HCT116 (cell line): ENCODE data around the gene LCK. TPM values are rescaled to one million over a fixed set of nuclear protein-coding genes. Genes with fewer than 3 reads are reported as not detected.

Source experiments
- ATAC-seq: fragments of 200-7000 bp; cut with Tn5 transposase; 2 replicates; pipeline ENCODE4 v1.9.1; 2020; ENCODE audit warnings: mild to moderate bottlenecking, moderate library complexity
- BruUV-seq: library from RNA; stranded (reverse); fragments of 400-500 nt; replicated peaks from 2 replicates; lab custom pipeline; 2021; lab: Mats Ljungman, UMichigan
- CTCF ChIA-PET: fragments of 300-600 bp; sonication (Branson Sonifier 250); formaldehyde crosslinking; loops from one replicate; lab custom pipeline; 2021; ENCODE audit warnings: antibody characterized with exemption; lab: Charles Lee
- POLR2A ChIA-PET: fragments of 300-600, 350-600 bp; sonication (Branson Sonifier 250); formaldehyde crosslinking; loops from one replicate; lab custom pipeline; 2021; ENCODE audit warnings: antibody characterized with exemption; lab: Charles Lee
- RAD21 ChIA-PET, 2 experiments: fragments of 300-600 bp; sonication (Branson Sonifier 250); formaldehyde crosslinking; loops; one replicate each; lab custom pipeline; 2023; ENCODE audit warnings: low total read pairs in 2 of 2; ENCODE audit not compliant: uncharacterized antibody in 2 of 2, unreplicated experiment in 2 of 2, low non-redundant PET in 1 of 2; lab: Charles Lee
- DNase-seq: peaks from one replicate; pipeline ENCODE4 v3.0.0-alpha.2; 2010; ENCODE audit warnings: low read depth, low spot score
- H2AFZ ChIP-seq: fragments of 200-600 bp; shearing (Covaris generic), sonication (generic); 2 replicates; pipeline ENCODE4 v1.6.1; 2017; ENCODE audit warnings: low read depth, mixed run types, mixed read lengths, antibody characterized with exemption, low read length; ENCODE audit not compliant: poor library complexity, severe bottlenecking
- H3K27ac ChIP-seq: 2 replicates; pipeline ENCODE4 v1.5.1; 2012; ENCODE audit warnings: low read depth, low read length
- H3K27me3 ChIP-seq: fragments of 200-600 bp; sonication (generic); 2 replicates; pipeline ENCODE4 v1.6.1; 2016; ENCODE audit warnings: mixed run types, low read length, mixed read lengths; ENCODE audit not compliant: insufficient read depth
- H3K36me3 ChIP-seq, 2 experiments: fragments of 200-500 bp in 1 of 2; fragments of 200-600 bp in 1 of 2; sonication (Bioruptor generic) in 1 of 2; sonication (generic) in 1 of 2; 2 replicates each; pipeline versions ENCODE4 v1.5.1 to v1.6.1; 2014 to 2016; ENCODE audit warnings: low read length in 2 of 2, inconsistent platforms in 1 of 2, mixed read lengths in 1 of 2, mixed run types in 1 of 2; ENCODE audit not compliant: insufficient read depth in 2 of 2, control insufficient read depth in 1 of 2
- H3K4me1 ChIP-seq, 2 experiments: fragments of 200-600 bp in 1 of 2; sonication (generic) in 1 of 2; 2 replicates each; pipeline versions ENCODE4 v1.5.1 to v1.6.1; 2012 to 2017; ENCODE audit warnings: low read length in 2 of 2, inconsistent platforms in 1 of 2, mild to moderate bottlenecking in 1 of 2, mixed read lengths in 1 of 2, mixed run types in 1 of 2, moderate library complexity in 1 of 2; ENCODE audit not compliant: insufficient read depth in 2 of 2, control insufficient read depth in 1 of 2
- H3K4me2 ChIP-seq: fragments of 200-600 bp; sonication (generic); 2 replicates; pipeline ENCODE4 v1.6.1; 2017; ENCODE audit warnings: mixed run types, low read length, mixed read lengths
- H3K4me3 ChIP-seq, 2 experiments: fragments of 200-600 bp in 1 of 2; sonication (generic) in 1 of 2; replicated peaks in 1 of 2; 2 replicates each; pipeline ENCODE4 v1.5.1; 2011 to 2016; ENCODE audit warnings: low read length in 2 of 2, control low read depth in 1 of 2, low read depth in 1 of 2, mild to moderate bottlenecking in 1 of 2, mixed read lengths in 1 of 2, mixed run types in 1 of 2
- H3K79me2 ChIP-seq: fragments of 200-600 bp; sonication (generic); 2 replicates; pipeline ENCODE4 v1.6.1; 2017; ENCODE audit warnings: mild to moderate bottlenecking, mixed run types, low read length, moderate library complexity, mixed read lengths; ENCODE audit not compliant: insufficient read depth
- H3K9ac ChIP-seq: fragments of 200-600 bp; sonication (generic); 2 replicates; pipeline ENCODE4 v1.6.1; 2016; ENCODE audit warnings: low read length, mixed read lengths
- H3K9me2 ChIP-seq: fragments of 200-600 bp; sonication (generic), shearing (Covaris generic); 2 replicates; pipeline ENCODE4 v1.6.1; 2017; ENCODE audit warnings: mixed run types, mild to moderate bottlenecking, moderate library complexity; ENCODE audit not compliant: insufficient read depth
- H3K9me3 ChIP-seq, 2 experiments: fragments of 200-500 bp in 1 of 2; fragments of 200-600 bp in 1 of 2; sonication (Bioruptor generic) in 1 of 2; sonication (generic) in 1 of 2; 2 replicates each; pipeline ENCODE4 v1.6.1; 2014 to 2017; ENCODE audit warnings: low read length in 2 of 2, mixed read lengths in 2 of 2, inconsistent platforms in 1 of 2, low read depth in 1 of 2, mild to moderate bottlenecking in 1 of 2, mixed run types in 1 of 2, moderate library complexity in 1 of 2; ENCODE audit not compliant: control insufficient read depth in 1 of 2, insufficient read depth in 1 of 2
- H4K20me1 ChIP-seq: fragments of 200-600 bp; sonication (generic), shearing (Covaris generic); 2 replicates; pipeline ENCODE4 v1.6.1; 2017; ENCODE audit warnings: mixed run types, mild to moderate bottlenecking, moderate library complexity; ENCODE audit not compliant: insufficient read depth
- CBX3 ChIP-seq: IDR thresholded peaks from 2 replicates; pipeline ENCODE4 v1.6.1; 2012; ENCODE audit warnings: low read depth
- CEBPB ChIP-seq: IDR thresholded peaks from 2 replicates; pipeline ENCODE4 v1.6.1; 2012; ENCODE audit warnings: low read depth
- EGR1 ChIP-seq: IDR thresholded peaks from 2 replicates; pipeline ENCODE4 v1.6.1; 2012; ENCODE audit warnings: low read depth
- ELF1 ChIP-seq: IDR thresholded peaks from 2 replicates; pipeline ENCODE4 v1.6.1; 2012; ENCODE audit warnings: low read depth, borderline replicate concordance
- EZH2phosphoT487 ChIP-seq: fragments of 200-600 bp; IDR thresholded peaks from 2 replicates; pipeline ENCODE4 v1.6.1; 2018; ENCODE audit warnings: antibody characterized with exemption, borderline replicate concordance
- FOSL1 ChIP-seq: IDR thresholded peaks from 2 replicates; pipeline ENCODE4 v1.6.1; 2012; ENCODE audit warnings: low read depth
- JUND ChIP-seq: IDR thresholded peaks from 2 replicates; pipeline ENCODE4 v1.6.1; 2012
- SIN3A ChIP-seq: IDR thresholded peaks from 2 replicates; pipeline ENCODE4 v1.6.1; 2012; ENCODE audit warnings: low read depth
- SP1 ChIP-seq: IDR thresholded peaks from 2 replicates; pipeline ENCODE4 v1.6.1; 2012; ENCODE audit warnings: low read depth
- SRF ChIP-seq: IDR thresholded peaks from 2 replicates; pipeline ENCODE4 v1.6.1; 2012; ENCODE audit warnings: low read depth
- YY1 ChIP-seq: IDR thresholded peaks from 2 replicates; pipeline ENCODE4 v1.6.1; 2011; ENCODE audit warnings: low read length, low read depth, moderate library complexity, mild to moderate bottlenecking; ENCODE audit not compliant: insufficient replicate concordance; ENCODE audit errors: extremely low read depth
- ZFX ChIP-seq: fragments of 450-650 bp; IDR thresholded peaks from 2 replicates; pipeline ENCODE4 v1.6.1; 2017
- intact Hi-C: fragments of 100-400 bp; cut with micrococcal nuclease; formaldehyde crosslinking; loops from 2 replicates; pipeline ENCODE4 v1.10.0; 2022
- total RNA-seq: library from RNA; stranded (reverse); gene quantifications from one replicate; pipeline ENCODE4 v1.2.1, GENCODE V29; 2021; ENCODE audit not compliant: unreplicated experiment
- TF ChIP-seq, protein P1 (sequence below), 3 experiments: fragments of 200-600 bp in 1 of 3; sonication (generic) in 1 of 3; IDR thresholded peaks in 2 of 3; conservative IDR thresholded peaks in 1 of 3; 2 replicates each; pipeline ENCODE4 v1.5.1; 2012 to 2017; ENCODE audit warnings: low read depth in 2 of 3, low read length in 2 of 3, antibody characterized with exemption in 1 of 3, borderline replicate concordance in 1 of 3, control low read depth in 1 of 3, mild to moderate bottlenecking in 1 of 3, mixed read lengths in 1 of 3, mixed run types in 1 of 3, moderate library complexity in 1 of 3; ENCODE audit not compliant: insufficient read depth in 1 of 3
- TF ChIP-seq, protein P2 (sequence below): IDR thresholded peaks from 2 replicates; pipeline ENCODE4 v1.6.1; 2012
- TF ChIP-seq, protein P3 (sequence below): IDR thresholded peaks from 2 replicates; pipeline ENCODE4 v1.6.1; 2012; ENCODE audit warnings: low read depth

Gene LCK
- total RNA-seq, 1 experiment from 2014 or later = 0.79 TPM

DNA sequence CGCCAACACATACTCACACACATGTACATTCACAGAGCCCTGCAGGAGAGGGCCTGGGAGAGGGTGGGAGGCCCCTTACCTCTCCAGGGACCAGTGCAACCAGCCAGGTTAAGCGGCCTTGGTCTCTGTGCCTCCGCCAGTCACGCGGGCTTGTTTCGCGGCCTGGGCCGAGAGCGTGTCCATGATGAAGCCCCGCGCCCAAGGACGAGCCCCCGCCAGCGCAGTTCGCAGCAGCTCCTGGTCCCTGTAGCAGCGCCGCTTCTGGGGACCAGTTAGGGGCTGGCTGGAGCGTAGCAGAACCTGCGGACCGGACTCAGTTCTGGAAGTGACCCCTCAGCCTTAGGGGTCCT, 11.3 kb upstream of the LCK start (continued):
- TF ChIP-seq, protein P1, sequence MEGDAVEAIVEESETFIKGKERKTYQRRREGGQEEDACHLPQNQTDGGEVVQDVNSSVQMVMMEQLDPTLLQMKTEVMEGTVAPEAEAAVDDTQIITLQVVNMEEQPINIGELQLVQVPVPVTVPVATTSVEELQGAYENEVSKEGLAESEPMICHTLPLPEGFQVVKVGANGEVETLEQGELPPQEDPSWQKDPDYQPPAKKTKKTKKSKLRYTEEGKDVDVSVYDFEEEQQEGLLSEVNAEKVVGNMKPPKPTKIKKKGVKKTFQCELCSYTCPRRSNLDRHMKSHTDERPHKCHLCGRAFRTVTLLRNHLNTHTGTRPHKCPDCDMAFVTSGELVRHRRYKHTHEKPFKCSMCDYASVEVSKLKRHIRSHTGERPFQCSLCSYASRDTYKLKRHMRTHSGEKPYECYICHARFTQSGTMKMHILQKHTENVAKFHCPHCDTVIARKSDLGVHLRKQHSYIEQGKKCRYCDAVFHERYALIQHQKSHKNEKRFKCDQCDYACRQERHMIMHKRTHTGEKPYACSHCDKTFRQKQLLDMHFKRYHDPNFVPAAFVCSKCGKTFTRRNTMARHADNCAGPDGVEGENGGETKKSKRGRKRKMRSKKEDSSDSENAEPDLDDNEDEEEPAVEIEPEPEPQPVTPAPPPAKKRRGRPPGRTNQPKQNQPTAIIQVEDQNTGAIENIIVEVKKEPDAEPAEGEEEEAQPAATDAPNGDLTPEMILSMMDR (IDR thresholded peaks at IDR 0.05 in 2 of 3, conservative IDR thresholded peaks at IDR 0.05 in 1 of 3; ENCODE audit: borderline replicate concordance in 1 of 3, insufficient read depth in 1 of 3, low read depth in 2 of 3, low read length in 2 of 3) = no peak
- TF ChIP-seq JUND = no peak
- no peak for TF ChIP-seq ZFX
- TF ChIP-seq ELF1 = no peak
- TF ChIP-seq CBX3 = no peak

DNA sequence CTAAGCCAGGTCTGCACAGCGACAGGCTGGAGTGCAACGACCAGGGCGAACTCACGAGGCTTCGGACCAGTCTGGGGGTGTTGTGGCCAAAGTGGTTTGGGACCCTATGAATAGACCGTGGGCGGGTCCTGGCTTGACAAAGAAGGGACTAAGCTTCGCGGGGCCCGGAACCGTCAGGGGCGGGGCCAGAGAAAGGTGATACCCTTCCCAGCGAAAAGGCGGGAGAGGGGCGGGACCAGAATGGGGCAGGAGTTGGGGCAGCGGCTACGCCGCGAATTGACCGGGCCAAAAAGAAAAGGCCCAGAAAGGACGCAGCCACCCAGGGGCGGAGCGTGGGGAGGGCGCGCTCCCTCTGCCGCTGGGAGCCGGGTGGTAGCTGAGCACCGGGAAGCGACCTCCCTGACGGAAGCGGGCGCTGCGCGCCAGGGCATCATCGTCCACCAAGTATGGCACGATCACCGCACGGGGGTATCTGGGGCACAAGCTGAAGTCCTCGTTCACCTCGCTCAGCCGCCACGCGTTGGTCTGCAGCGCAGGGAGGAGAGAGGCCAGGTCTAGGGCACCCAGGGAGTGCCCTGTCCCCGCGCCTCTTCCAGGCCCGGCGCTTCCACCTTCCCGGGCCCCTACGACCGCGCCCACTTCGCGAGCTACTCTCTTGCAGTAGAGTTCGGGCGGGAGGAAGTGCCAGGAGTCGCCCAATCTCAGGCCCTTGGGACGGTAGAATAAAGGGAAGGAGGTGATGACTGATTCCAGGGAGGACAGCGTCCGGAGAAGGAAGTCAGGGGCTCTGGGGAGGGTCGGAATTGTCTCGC, 10.7 kb upstream of the LCK start:
- Histone ChIP-seq H3K79me2 (no peaks in the 10 kb centered on the region), H2AFZ (no peak overlapping the region), H3K36me3 (no peaks in the 10 kb centered on the region), H3K4me3 (peak overlapping the region; percentile 62 to 72), H3K9ac (peak overlapping the region; percentile 60), H3K9me2 (no peaks in the 10 kb centered on the region), H3K9me3 (no peaks in the 10 kb centered on the region), H3K27ac (peak overlapping the region; percentile 87), H3K4me1 (peaks cover 20 to 45% of the 10 kb centered on the region in 2 experiments), H4K20me1 (no peaks in the 10 kb centered on the region), H3K27me3 (no peaks in the 10 kb centered on the region), H3K4me2 (peak overlapping the region; percentile 94)
- POLR2A ChIA-PET = interaction anchor here (0.8 to 2.1 kb wide), 7 partner anchors 15 to 154 kb away, joined by 3 to 8 read pairs (median 3); partner anchors contain the start of genes BSDC1, HDAC1 and MARCKSL1
- RAD21 ChIA-PET = interaction anchor here in 1 of 2 experiments (0.5 to 1.6 kb wide), 2 partner anchors 25 to 96 kb away, joined by 3 to 4 read pairs; partner anchors contain the start of gene MARCKSL1
- DNase-seq = peak; percentile 58
- intact Hi-C loops = no loop called here
- CTCF ChIA-PET = interaction anchor here (0.7 to 1.6 kb wide), 5 partner anchors 8 to 76 kb away, joined by 3 to 4 read pairs (median 3); no protein-coding TSS in a partner anchor
- BruUV-seq = TSS peak; percentile 63
- ATAC-seq = peak; percentile 88
- TF ChIP-seq FOSL1 = no peak
- peak; percentile 18 for TF ChIP-seq YY1
- TF ChIP-seq, protein P1 (IDR thresholded peaks at IDR 0.05 in 2 of 3, conservative IDR thresholded peaks at IDR 0.05 in 1 of 3; ENCODE audit: borderline replicate concordance in 1 of 3, insufficient read depth in 1 of 3, low read depth in 2 of 3, low read length in 2 of 3) = peak; percentile 25 to 53 (median 26); a peak in 4 of 6 replicates
- TF ChIP-seq, protein P2, sequence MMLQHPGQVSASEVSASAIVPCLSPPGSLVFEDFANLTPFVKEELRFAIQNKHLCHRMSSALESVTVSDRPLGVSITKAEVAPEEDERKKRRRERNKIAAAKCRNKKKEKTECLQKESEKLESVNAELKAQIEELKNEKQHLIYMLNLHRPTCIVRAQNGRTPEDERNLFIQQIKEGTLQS = no peak
- no peak for TF ChIP-seq EGR1
- TF ChIP-seq CEBPB = no peak
- TF ChIP-seq, protein P3, sequence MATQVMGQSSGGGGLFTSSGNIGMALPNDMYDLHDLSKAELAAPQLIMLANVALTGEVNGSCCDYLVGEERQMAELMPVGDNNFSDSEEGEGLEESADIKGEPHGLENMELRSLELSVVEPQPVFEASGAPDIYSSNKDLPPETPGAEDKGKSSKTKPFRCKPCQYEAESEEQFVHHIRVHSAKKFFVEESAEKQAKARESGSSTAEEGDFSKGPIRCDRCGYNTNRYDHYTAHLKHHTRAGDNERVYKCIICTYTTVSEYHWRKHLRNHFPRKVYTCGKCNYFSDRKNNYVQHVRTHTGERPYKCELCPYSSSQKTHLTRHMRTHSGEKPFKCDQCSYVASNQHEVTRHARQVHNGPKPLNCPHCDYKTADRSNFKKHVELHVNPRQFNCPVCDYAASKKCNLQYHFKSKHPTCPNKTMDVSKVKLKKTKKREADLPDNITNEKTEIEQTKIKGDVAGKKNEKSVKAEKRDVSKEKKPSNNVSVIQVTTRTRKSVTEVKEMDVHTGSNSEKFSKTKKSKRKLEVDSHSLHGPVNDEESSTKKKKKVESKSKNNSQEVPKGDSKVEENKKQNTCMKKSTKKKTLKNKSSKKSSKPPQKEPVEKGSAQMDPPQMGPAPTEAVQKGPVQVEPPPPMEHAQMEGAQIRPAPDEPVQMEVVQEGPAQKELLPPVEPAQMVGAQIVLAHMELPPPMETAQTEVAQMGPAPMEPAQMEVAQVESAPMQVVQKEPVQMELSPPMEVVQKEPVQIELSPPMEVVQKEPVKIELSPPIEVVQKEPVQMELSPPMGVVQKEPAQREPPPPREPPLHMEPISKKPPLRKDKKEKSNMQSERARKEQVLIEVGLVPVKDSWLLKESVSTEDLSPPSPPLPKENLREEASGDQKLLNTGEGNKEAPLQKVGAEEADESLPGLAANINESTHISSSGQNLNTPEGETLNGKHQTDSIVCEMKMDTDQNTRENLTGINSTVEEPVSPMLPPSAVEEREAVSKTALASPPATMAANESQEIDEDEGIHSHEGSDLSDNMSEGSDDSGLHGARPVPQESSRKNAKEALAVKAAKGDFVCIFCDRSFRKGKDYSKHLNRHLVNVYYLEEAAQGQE = no peak
- no peak for TF ChIP-seq EZH2phosphoT487
- TF ChIP-seq SP1 = no peak
- TF ChIP-seq CBX3 = no peak
- peak; percentile 50; the same call in 1 of the 2 replicates for TF ChIP-seq SIN3A
- TF ChIP-seq SRF = no peak
- no peak for TF ChIP-seq ELF1
